ENCODE data around the gene TNFRSF19.

Gene TNFRSF19

DNA sequence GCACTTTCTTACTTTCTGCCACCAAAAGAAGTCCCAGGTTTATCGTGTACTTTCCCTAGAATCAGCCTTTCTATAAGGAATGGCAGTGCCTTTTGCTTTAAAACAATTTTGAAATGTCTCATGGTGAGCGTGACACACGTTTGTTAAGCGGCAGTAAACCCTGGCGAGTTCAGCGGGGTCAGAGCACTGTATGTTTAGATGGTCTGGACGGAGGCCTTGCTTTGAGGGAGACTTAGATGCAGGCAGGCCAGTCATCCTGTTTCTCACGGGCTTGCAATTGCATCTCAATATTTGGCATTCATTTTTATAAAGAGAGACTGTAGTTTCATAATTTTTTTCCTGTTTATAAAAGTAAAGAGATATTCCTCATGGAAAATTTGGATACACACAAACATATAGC, 96.4 kb downstream of the TNFRSF19 start:
- H3K4me1 ChIP-seq (ENCODE audit: low read length): no peaks in the 10 kb centered on the region
- DNase-seq: no peak

DNA sequence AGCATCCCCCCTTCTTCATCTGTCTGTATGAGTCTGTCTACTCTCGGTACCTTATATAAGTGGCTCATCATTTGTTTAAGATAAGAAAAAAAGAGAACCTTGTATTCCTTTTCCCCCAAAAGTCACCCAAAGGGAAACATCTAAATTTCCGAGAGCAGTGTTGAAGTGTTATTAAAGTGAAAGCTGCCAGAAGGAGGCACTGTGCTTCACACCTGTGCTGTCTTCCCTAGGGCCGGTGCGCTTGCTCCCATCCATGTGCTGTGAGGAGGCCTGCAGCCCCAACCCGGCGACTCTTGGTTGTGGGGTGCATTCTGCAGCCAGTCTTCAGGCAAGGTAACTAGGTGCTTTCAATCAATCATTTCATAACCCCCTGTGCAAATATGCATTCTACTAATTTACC, 97.5 kb downstream of the TNFRSF19 start:
- TF ChIP-seq EZH2phosphoT487 (IDR thresholded peaks at IDR 0.05; ENCODE audit: low read length) (no peak), EZH2 (optimal IDR thresholded peaks at IDR 0.05; ENCODE audit: low read depth, low read length) (no peak)
- TF ChIP-seq, protein P1, sequence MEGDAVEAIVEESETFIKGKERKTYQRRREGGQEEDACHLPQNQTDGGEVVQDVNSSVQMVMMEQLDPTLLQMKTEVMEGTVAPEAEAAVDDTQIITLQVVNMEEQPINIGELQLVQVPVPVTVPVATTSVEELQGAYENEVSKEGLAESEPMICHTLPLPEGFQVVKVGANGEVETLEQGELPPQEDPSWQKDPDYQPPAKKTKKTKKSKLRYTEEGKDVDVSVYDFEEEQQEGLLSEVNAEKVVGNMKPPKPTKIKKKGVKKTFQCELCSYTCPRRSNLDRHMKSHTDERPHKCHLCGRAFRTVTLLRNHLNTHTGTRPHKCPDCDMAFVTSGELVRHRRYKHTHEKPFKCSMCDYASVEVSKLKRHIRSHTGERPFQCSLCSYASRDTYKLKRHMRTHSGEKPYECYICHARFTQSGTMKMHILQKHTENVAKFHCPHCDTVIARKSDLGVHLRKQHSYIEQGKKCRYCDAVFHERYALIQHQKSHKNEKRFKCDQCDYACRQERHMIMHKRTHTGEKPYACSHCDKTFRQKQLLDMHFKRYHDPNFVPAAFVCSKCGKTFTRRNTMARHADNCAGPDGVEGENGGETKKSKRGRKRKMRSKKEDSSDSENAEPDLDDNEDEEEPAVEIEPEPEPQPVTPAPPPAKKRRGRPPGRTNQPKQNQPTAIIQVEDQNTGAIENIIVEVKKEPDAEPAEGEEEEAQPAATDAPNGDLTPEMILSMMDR (IDR thresholded peaks at IDR 0.05; ENCODE audit: low read length): no peak
- Histone ChIP-seq H3F3A (ENCODE audit: insufficient read depth, low read length) (no peaks in the 10 kb centered on the region), H3K27me3 (replicated peaks; ENCODE audit: insufficient read depth, low read length) (no peaks in the 10 kb centered on the region), H3K9ac (ENCODE audit: low read length) (no peak overlapping the region), H2AFZ (ENCODE audit: low read length) (no peak overlapping the region), H3K27ac (ENCODE audit: low read length) (no peak overlapping the region), H3K4me1 (ENCODE audit: low read length) (no peaks in the 10 kb centered on the region), H3K36me3 (replicated peaks; ENCODE audit: insufficient read depth, low read length) (no peaks in the 10 kb centered on the region), H3K9me3 (replicated peaks; ENCODE audit: insufficient read depth, low read length) (no peaks in the 10 kb centered on the region), H3K4me3 (ENCODE audit: low read length) (no peak overlapping the region), H3K4me2 (ENCODE audit: low read depth, low read length) (no peak overlapping the region), H3K9me2 (replicated peaks; ENCODE audit: insufficient read depth, low read length) (no peaks in the 10 kb centered on the region), H4K20me1 (ENCODE audit: insufficient read depth, low read length) (no peaks in the 10 kb centered on the region), H3K79me2 (ENCODE audit: low read length) (no peaks in the 10 kb centered on the region)
- no peak for DNase-seq

More for the DNA sequence above, 96.4 kb downstream of the TNFRSF19 start:
- no peak overlapping the region for H3K4me2 ChIP-seq (ENCODE audit: low read depth, low read length)
- TF ChIP-seq, protein P1 (IDR thresholded peaks at IDR 0.05; ENCODE audit: low read length): no peak
- no peak for TF ChIP-seq EZH2 (optimal IDR thresholded peaks at IDR 0.05; ENCODE audit: low read depth, low read length)
- no peak for TF ChIP-seq EZH2phosphoT487 (IDR thresholded peaks at IDR 0.05; ENCODE audit: low read length)
- H3F3A ChIP-seq (ENCODE audit: insufficient read depth, low read length): no peaks in the 10 kb centered on the region
- H3K9me3 ChIP-seq (replicated peaks; ENCODE audit: insufficient read depth, low read length): no peaks in the 10 kb centered on the region
- no peaks in the 10 kb centered on the region for H3K27me3 ChIP-seq (replicated peaks; ENCODE audit: insufficient read depth, low read length)
- H3K4me3 ChIP-seq (ENCODE audit: low read length): no peak overlapping the region
- no peaks in the 10 kb centered on the region for H3K9me2 ChIP-seq (replicated peaks; ENCODE audit: insufficient read depth, low read length)
- H2AFZ ChIP-seq (ENCODE audit: low read length): no peak overlapping the region
- no peaks in the 10 kb centered on the region for H3K36me3 ChIP-seq (replicated peaks; ENCODE audit: insufficient read depth, low read length)
- no peak overlapping the region for H3K27ac ChIP-seq (ENCODE audit: low read length)
- no peaks in the 10 kb centered on the region for H3K79me2 ChIP-seq (ENCODE audit: low read length)
- H4K20me1 ChIP-seq (ENCODE audit: insufficient read depth, low read length): no peaks in the 10 kb centered on the region
- H3K9ac ChIP-seq (ENCODE audit: low read length): no peak overlapping the region

DNA sequence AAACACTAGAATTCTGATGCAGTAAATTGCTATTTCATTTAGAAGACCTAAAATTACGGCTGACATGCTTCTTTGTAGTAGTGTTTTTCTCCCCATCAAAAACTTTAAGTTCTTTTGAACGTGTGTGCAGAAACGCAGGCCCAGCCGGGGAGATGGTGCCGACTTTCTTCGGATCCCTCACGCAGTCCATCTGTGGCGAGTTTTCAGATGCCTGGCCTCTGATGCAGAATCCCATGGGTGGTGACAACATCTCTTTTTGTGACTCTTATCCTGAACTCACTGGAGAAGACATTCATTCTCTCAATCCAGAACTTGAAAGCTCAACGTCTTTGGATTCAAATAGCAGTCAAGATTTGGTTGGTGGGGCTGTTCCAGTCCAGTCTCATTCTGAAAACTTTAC, 98.3 kb downstream of the TNFRSF19 start:
- Histone ChIP-seq H3F3A (ENCODE audit: insufficient read depth, low read length) (no peaks in the 10 kb centered on the region), H3K4me1 (ENCODE audit: low read length) (no peaks in the 10 kb centered on the region), H4K20me1 (ENCODE audit: insufficient read depth, low read length) (no peaks in the 10 kb centered on the region), H3K9ac (ENCODE audit: low read length) (no peak overlapping the region), H3K27me3 (replicated peaks; ENCODE audit: insufficient read depth, low read length) (no peaks in the 10 kb centered on the region), H3K4me3 (ENCODE audit: low read length) (no peak overlapping the region), H3K9me2 (replicated peaks; ENCODE audit: insufficient read depth, low read length) (no peaks in the 10 kb centered on the region), H2AFZ (ENCODE audit: low read length) (no peak overlapping the region), H3K9me3 (replicated peaks; ENCODE audit: insufficient read depth, low read length) (no peaks in the 10 kb centered on the region), H3K79me2 (ENCODE audit: low read length) (no peaks in the 10 kb centered on the region), H3K27ac (ENCODE audit: low read length) (no peak overlapping the region), H3K4me2 (ENCODE audit: low read depth, low read length) (no peak overlapping the region), H3K36me3 (replicated peaks; ENCODE audit: insufficient read depth, low read length) (no peaks in the 10 kb centered on the region)
- TF ChIP-seq EZH2phosphoT487 (IDR thresholded peaks at IDR 0.05; ENCODE audit: low read length): no peak
- TF ChIP-seq, protein P1 (IDR thresholded peaks at IDR 0.05; ENCODE audit: low read length): no peak
- no peak for TF ChIP-seq EZH2 (optimal IDR thresholded peaks at IDR 0.05; ENCODE audit: low read depth, low read length)
- DNase-seq: no peak

Measured in MM.1S (cell line).